Nephron progenitor cell (in vitro differentiated cells): Measurements from ENCODE around the gene GINS2.

Source experiments
- DNase-seq: peaks from one replicate; pipeline ENCODE4 v3.0.0; 2021
- H3K27ac Mint-ChIP-seq: 2 replicates; pipeline ENCODE4 v1.8.0; 2021; ENCODE audit warnings: mild to moderate bottlenecking, moderate library complexity, mixed read lengths
- H3K27me3 Mint-ChIP-seq: 2 replicates; pipeline ENCODE4 v1.8.0; 2021; ENCODE audit warnings: mild to moderate bottlenecking, low read depth, mixed read lengths; ENCODE audit not compliant: poor library complexity
- H3K36me3 Mint-ChIP-seq: 2 replicates; pipeline ENCODE4 v1.8.0; 2021; ENCODE audit warnings: low read depth, mixed read lengths
- H3K4me1 Mint-ChIP-seq: 2 replicates; pipeline ENCODE4 v1.8.0; 2021; ENCODE audit warnings: mixed read lengths
- H3K4me3 Mint-ChIP-seq: 2 replicates; pipeline ENCODE4 v1.8.0; 2021; ENCODE audit warnings: mild to moderate bottlenecking, moderate library complexity, mixed read lengths
- H3K9me3 Mint-ChIP-seq: 2 replicates; pipeline ENCODE4 v1.8.0; 2021; ENCODE audit warnings: mild to moderate bottlenecking, moderate library complexity, mixed read lengths
- CTCF ChIP-seq: fragments of 200-600 bp; sonication (generic); IDR thresholded peaks from 2 replicates; pipeline ENCODE4 v1.5.0; 2021; ENCODE audit warnings: antibody characterized with exemption

GINS2 gene

GRCh38 chr16:85662976-85663830 lies 25.6 kb downstream of the GINS2 start:
- Mint-ChIP-seq H3K4me1 (peaks cover 24% of the 10 kb centered on the region), H3K4me3 (no peak overlapping the region), H3K27ac (no peak overlapping the region), H3K27me3 (no peaks in the 10 kb centered on the region), H3K9me3 (no peaks in the 10 kb centered on the region), H3K36me3 (peaks cover 66% of the 10 kb centered on the region)
- no peak for DNase-seq
- no peak for TF ChIP-seq CTCF

GRCh38 chr16:85662482-85662812 lies 26.3 kb downstream of the GINS2 start:
- Mint-ChIP-seq H3K27me3 (no peaks in the 10 kb centered on the region), H3K36me3 (peaks cover 63% of the 10 kb centered on the region), H3K4me1 (peaks cover 24% of the 10 kb centered on the region), H3K27ac (peak overlapping the region; percentile 58), H3K9me3 (no peaks in the 10 kb centered on the region), H3K4me3 (peak overlapping the region; percentile 47)
- no peak for TF ChIP-seq CTCF
- DNase-seq: peak; percentile 67

GRCh38 chr16:85661740-85662481 lies 26.8 kb downstream of the GINS2 start:
- H3K27ac Mint-ChIP-seq: no peak overlapping the region
- peaks cover 60% of the 10 kb centered on the region for H3K36me3 Mint-ChIP-seq

GRCh38 chr16:85660843-85661739 lies 27.7 kb downstream of the GINS2 start:
- DNase-seq: no peak
- Mint-ChIP-seq H3K9me3 (no peaks in the 10 kb centered on the region), H3K27me3 (no peaks in the 10 kb centered on the region), H3K36me3 (peaks cover 56% of the 10 kb centered on the region), H3K4me3 (no peak overlapping the region), H3K4me1 (peaks cover 24% of the 10 kb centered on the region), H3K27ac (no peak overlapping the region)
- TF ChIP-seq CTCF: no peak

More at GRCh38 chr16:85661740-85662481, 26.8 kb downstream of the GINS2 start:
- Mint-ChIP-seq H3K4me3 (no peak overlapping the region), H3K9me3 (no peaks in the 10 kb centered on the region), H3K4me1 (peaks cover 24% of the 10 kb centered on the region), H3K27me3 (no peaks in the 10 kb centered on the region)
- no peak for TF ChIP-seq CTCF
- no peak for DNase-seq

- DNase-seq: peak; percentile 87
- peaks cover 24% of the 10 kb centered on the region for H3K4me1 Mint-ChIP-seq
- peak overlapping the region; percentile 12 for H3K4me3 Mint-ChIP-seq
- H3K27ac Mint-ChIP-seq: no peak overlapping the region
- peaks cover 50% of the 10 kb centered on the region for H3K36me3 Mint-ChIP-seq
- H3K27me3 Mint-ChIP-seq: no peaks in the 10 kb centered on the region
- TF ChIP-seq CTCF: peak; percentile 93
- no peaks in the 10 kb centered on the region for H3K9me3 Mint-ChIP-seq
These were observed 28.8 kb downstream of the GINS2 start for GRCh38 chr16:85659805-85660511.
